ENCODE measurements around the gene NSG2.

Gene NSG2

DNA sequence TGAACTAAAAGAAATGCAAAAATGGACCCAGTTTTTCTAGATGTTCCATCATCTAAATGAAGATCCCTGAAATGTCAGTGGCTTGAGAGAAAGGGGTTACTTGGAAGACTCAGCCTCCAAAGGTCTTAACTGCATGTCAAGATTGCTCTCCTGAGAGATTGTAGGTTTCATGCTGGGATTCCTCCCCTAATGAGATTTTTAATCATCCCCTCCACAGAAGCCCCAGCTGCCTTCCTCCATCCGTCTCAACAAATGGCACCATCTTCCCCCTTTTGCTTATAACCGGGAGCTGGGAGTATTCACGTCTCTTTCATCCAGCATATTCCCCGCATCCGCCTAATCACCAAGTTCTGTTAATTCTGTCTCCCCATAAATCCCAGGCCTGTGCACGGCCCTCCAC lies 104.5 kb downstream of the NSG2 start:
- DNase-seq (ENCODE audit: low read depth): no peak

DNA sequence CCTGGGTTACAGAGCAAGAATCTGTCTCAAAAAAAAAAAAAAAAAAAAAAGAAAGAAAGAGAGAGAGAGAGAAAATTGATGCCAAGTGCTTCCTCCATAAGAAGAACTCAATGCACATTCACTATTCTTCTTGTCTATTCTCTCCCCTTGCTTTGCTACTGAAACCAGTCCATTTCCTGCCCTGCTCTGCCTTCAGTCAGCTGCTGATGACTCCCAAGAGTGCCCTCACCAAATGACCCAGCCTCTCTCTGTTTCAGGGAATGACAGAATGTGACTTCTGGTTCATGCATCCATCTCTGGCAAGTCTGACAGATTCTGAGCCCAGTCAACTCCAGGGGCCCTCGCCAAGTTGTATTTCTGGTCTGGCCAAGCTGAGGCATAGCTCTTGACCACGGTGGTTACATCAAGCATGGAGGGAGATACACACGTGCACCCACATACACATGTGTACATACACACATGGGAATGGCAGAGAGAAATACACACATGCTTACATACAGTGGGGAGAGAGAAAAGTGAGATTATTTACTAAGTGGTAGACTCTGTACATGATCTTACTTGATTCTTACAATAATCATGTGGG lies 106.2 kb downstream of the NSG2 start:
- no peak for DNase-seq (ENCODE audit: low read depth)

- DNase-seq (ENCODE audit: low read depth): no peak
Measured at GRCh38 chr5:174154559-174154958, 109.1 kb downstream of the NSG2 start.

- DNase-seq (ENCODE audit: low read depth): no peak
Measured at GRCh38 chr5:174155281-174155680, 109.8 kb downstream of the NSG2 start.

GRCh38 chr5:174155706-174156105 lies 110.2 kb downstream of the NSG2 start:
- DNase-seq (ENCODE audit: low read depth): no peak

GRCh38 chr5:174157048-174157447 lies 111.5 kb downstream of the NSG2 start:
- no peak for DNase-seq (ENCODE audit: low read depth)
